ENCODE measurements around the gene HDHD3. TPM values are rescaled to one million over a fixed set of nuclear protein-coding genes. Genes with fewer than 3 reads are reported as not detected.
"Not testable (repeated sequence)": the region's sequence is repeated elsewhere in the genome, so short reads cannot be mapped to it uniquely, and the experiment has no call there.

HDHD3 gene
- polyA plus RNA-seq, 4 donors, result 30.3 to 40.3 (median 35.5) TPM

- DNase-seq (ENCODE audit: low read depth in 4 of 4, low spot score in 3 of 4), result no peak
Observed at GRCh38 chr9:113390192-113390960, 13.6 kb upstream of the HDHD3 start.

GRCh38 chr9:113389451-113389850 lies 12.7 kb upstream of the HDHD3 start:
- no peak for DNase-seq (ENCODE audit: low read depth in 4 of 4, low spot score in 3 of 4)

GRCh38 chr9:113388833-113389232 lies 12.0 kb upstream of the HDHD3 start:
- no peak for DNase-seq (ENCODE audit: low read depth in 4 of 4, low spot score in 3 of 4)

- no peak for DNase-seq (ENCODE audit: low read depth in 4 of 4, low spot score in 3 of 4)
Observed at GRCh38 chr9:113387560-113388230, 10.9 kb upstream of the HDHD3 start.

- no peak for DNase-seq (ENCODE audit: low read depth in 4 of 4, low spot score in 3 of 4)
Observed at GRCh38 chr9:113386571-113387393, 10.0 kb upstream of the HDHD3 start.

- peak in 3 of 4 donors; percentile 40 to 60 (median 53) for DNase-seq (ENCODE audit: low read depth in 4 of 4, low spot score in 3 of 4)
Observed at GRCh38 chr9:113381909-113382411, 5.2 kb upstream of the HDHD3 start.

- DNase-seq (ENCODE audit: low read depth in 4 of 4, low spot score in 3 of 4), result not testable (repeated sequence)
Observed at GRCh38 chr9:113381441-113381840, 4.7 kb upstream of the HDHD3 start.

- no peak for DNase-seq (ENCODE audit: low read depth in 4 of 4, low spot score in 3 of 4)
Observed at GRCh38 chr9:113380869-113381378, 4.1 kb upstream of the HDHD3 start.

GRCh38 chr9:113379829-113380210 lies 3.0 kb upstream of the HDHD3 start:
- DNase-seq (ENCODE audit: low read depth in 4 of 4, low spot score in 3 of 4), result not testable (repeated sequence)

- DNase-seq (ENCODE audit: low read depth in 4 of 4, low spot score in 3 of 4), result not testable (repeated sequence)
Observed at GRCh38 chr9:113379094-113379828, 2.5 kb upstream of the HDHD3 start.

- no peak for DNase-seq (ENCODE audit: low read depth in 4 of 4, low spot score in 3 of 4)
Observed at GRCh38 chr9:113375057-113376023, 1.4 kb downstream of the HDHD3 start.

GRCh38 chr9:113373676-113374392 lies 3.0 kb downstream of the HDHD3 start:
- DNase-seq (ENCODE audit: low read depth in 4 of 4, low spot score in 3 of 4), result no peak

GRCh38 chr9:113373256-113373655 lies 3.5 kb downstream of the HDHD3 start:
- DNase-seq (ENCODE audit: low read depth in 4 of 4, low spot score in 3 of 4), result no peak

- DNase-seq (ENCODE audit: low read depth in 4 of 4, low spot score in 3 of 4), result no peak
Observed at GRCh38 chr9:113372059-113372458, 4.7 kb downstream of the HDHD3 start.

GRCh38 chr9:113370806-113371325 lies 5.9 kb downstream of the HDHD3 start:
- no peak for DNase-seq (ENCODE audit: low read depth in 4 of 4, low spot score in 3 of 4)

- DNase-seq (ENCODE audit: low read depth in 4 of 4, low spot score in 3 of 4), result no peak
Observed at GRCh38 chr9:113369855-113370140, 7.0 kb downstream of the HDHD3 start.

- DNase-seq (ENCODE audit: low read depth in 4 of 4, low spot score in 3 of 4), result no peak
Observed at GRCh38 chr9:113368982-113369854, 7.6 kb downstream of the HDHD3 start.

Data from right renal pelvis (tissue), 4 donors.